Keratinocyte (primary cell): ENCODE results near the gene TEX101. TPM values are rescaled to one million over a fixed set of nuclear protein-coding genes. Genes with fewer than 3 reads are reported as not detected.

Source experiments
- DNase-seq: peaks from one replicate; pipeline ENCODE4 v3.0.0-alpha.2; 2011; ENCODE audit warnings: low read depth, missing footprints, low spot score
- FAIRE-seq: peaks from 2 replicates; lab custom pipeline; 2011; peaks lifted over from hg19 to GRCh38; lab: Jason Lieb, UNC
- H2AFZ ChIP-seq: 2 replicates; pipeline ENCODE4 v1.6.0; 2012; ENCODE audit warnings: low read length, control low read depth, inconsistent platforms; ENCODE audit not compliant: control insufficient read depth
- H3K27ac ChIP-seq: 2 replicates; pipeline ENCODE4 v1.5.1; 2011; ENCODE audit warnings: low read length; ENCODE audit not compliant: control insufficient read depth, insufficient read depth
- H3K27me3 ChIP-seq: 3 replicates; pipeline ENCODE4 v1.6.0; 2011; ENCODE audit warnings: low read length; ENCODE audit not compliant: control insufficient read depth, insufficient read depth; ENCODE audit errors: extremely low read depth
- H3K36me3 ChIP-seq, 2 experiments: 2 replicates in 1 of 2; 3 replicates in 1 of 2; pipeline ENCODE4 v1.5.1; 2011; ENCODE audit warnings: low read length in 2 of 2, mild to moderate bottlenecking in 1 of 2; ENCODE audit not compliant: control insufficient read depth in 2 of 2, insufficient read depth in 2 of 2; ENCODE audit errors: extremely low read depth in 1 of 2
- H3K4me1 ChIP-seq: 3 replicates; pipeline ENCODE4 v1.5.1; 2011; ENCODE audit warnings: low read length; ENCODE audit not compliant: control insufficient read depth, insufficient read depth; ENCODE audit errors: extremely low read depth
- H3K4me2 ChIP-seq: 3 replicates; pipeline ENCODE4 v1.6.0; 2011; ENCODE audit warnings: low read depth, low read length; ENCODE audit not compliant: control insufficient read depth, insufficient read depth; ENCODE audit errors: extremely low read depth
- H3K4me3 ChIP-seq, 3 experiments: fragments of 200-600 bp in 1 of 3; sonication (generic) in 1 of 3; 2 replicates in 2 of 3; 3 replicates in 1 of 3; pipeline ENCODE4 v1.5.1; 2011 to 2016; ENCODE audit warnings: low read length in 3 of 3, mild to moderate bottlenecking in 3 of 3, control low read depth in 2 of 3, inconsistent platforms in 1 of 3, low read depth in 1 of 3, mixed read lengths in 1 of 3, mixed run types in 1 of 3, moderate library complexity in 1 of 3; ENCODE audit not compliant: control insufficient read depth in 2 of 3, insufficient read depth in 2 of 3; ENCODE audit errors: extremely low read depth in 1 of 3
- H3K79me2 ChIP-seq: 2 replicates; pipeline ENCODE4 v1.6.0; 2012; ENCODE audit warnings: low read length; ENCODE audit not compliant: control insufficient read depth, insufficient read depth
- H3K9ac ChIP-seq: 3 replicates; pipeline ENCODE4 v1.6.0; 2011; ENCODE audit warnings: low read length; ENCODE audit not compliant: control insufficient read depth, insufficient read depth; ENCODE audit errors: extremely low read depth
- H3K9me1 ChIP-seq: 3 replicates; pipeline ENCODE4 v1.6.0; 2011; ENCODE audit warnings: low read length; ENCODE audit not compliant: control insufficient read depth, insufficient read depth; ENCODE audit errors: extremely low read depth
- H3K9me3 ChIP-seq: 2 replicates; pipeline ENCODE4 v1.5.1; 2012; ENCODE audit warnings: low read depth, low read length; ENCODE audit not compliant: control insufficient read depth
- H4K20me1 ChIP-seq: 3 replicates; pipeline ENCODE4 v1.6.0; 2011; ENCODE audit warnings: low read length; ENCODE audit not compliant: control insufficient read depth, insufficient read depth; ENCODE audit errors: extremely low read depth
- EZH2 ChIP-seq: IDR thresholded peaks from one replicate; pipeline ENCODE4 v1.6.1; 2012; ENCODE audit warnings: inconsistent platforms, mild to moderate bottlenecking, low read length, moderate library complexity
- dilution Hi-C: fragments of 300-500 bp; cut with MboI; formaldehyde crosslinking; loops from one replicate; pipeline ENCODE4 v1.7.0; 2020; ENCODE audit warnings: low sequenced_read_pairs; ENCODE audit not compliant: extremely low pct_ligation_motif_present
- polyA plus RNA-seq, 5 experiments: library from polyadenylated mRNA; depleted of rRNA in 3 of 5; stranded (reverse) in 3 of 5; stranded (forward) in 1 of 5; unstranded in 1 of 5; fragments of >200 nt; gene quantifications; 1 replicate in 1 of 5; 2 replicates in 3 of 5; 3 replicates in 1 of 5; pipeline versions ENCODE4 v1.2.1 to v1.2.3, GENCODE V29; 2011 to 2012; ENCODE audit warnings: missing spikeins in 2 of 5, low read depth in 1 of 5, low replicate concordance in 1 of 5
- TF ChIP-seq, protein P1 (sequence below), 3 experiments: IDR thresholded peaks in 1 of 3; conservative IDR thresholded peaks in 1 of 3; optimal IDR thresholded peaks in 1 of 3; 2 replicates in 2 of 3; 3 replicates in 1 of 3; pipeline versions ENCODE3 to v1.5.1; 2011; ENCODE audit warnings: low read length in 3 of 3, mild to moderate bottlenecking in 3 of 3, moderate library complexity in 2 of 3, control low read depth in 1 of 3, inconsistent platforms in 1 of 3; ENCODE audit not compliant: insufficient read depth in 2 of 3; ENCODE audit errors: extremely low read depth in 1 of 3

The TEX101 gene
- polyA plus RNA-seq, 1 donor (not counting 4 experiments of a cell fraction or from before 2014, with no cell fraction given), result not detected

DNA sequence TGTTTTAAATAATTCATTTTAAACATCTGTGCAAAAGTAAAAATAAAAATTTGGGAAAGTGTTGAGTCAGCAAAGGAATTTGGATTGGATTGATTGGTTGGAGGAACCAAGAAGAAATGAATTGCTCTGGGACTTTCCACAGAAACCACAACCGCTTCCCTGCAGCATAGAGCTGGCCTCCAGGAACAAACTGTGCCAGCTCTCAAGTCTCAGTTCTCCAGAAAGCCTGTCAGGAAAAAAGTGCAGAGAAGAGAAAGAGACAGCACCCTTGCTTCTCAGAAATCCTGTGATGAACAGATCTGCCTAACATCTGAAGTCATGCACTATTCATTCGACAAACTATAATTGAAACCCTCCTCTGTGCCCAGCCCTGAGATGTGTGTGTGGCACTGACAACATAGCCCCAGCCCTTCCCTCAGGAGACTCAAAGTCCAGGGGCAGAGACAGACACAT is 35.9 kb downstream of the TEX101 start:
- FAIRE-seq, result peak; percentile 74
- Histone ChIP-seq H3K79me2 (no peaks in the 10 kb centered on the region), H2AFZ (peak overlapping the region; percentile 62), H3K4me3 (no peak overlapping the region), H3K27me3 (no peaks in the 10 kb centered on the region), H3K4me2 (peak overlapping the region; percentile 9), H3K4me1 (peaks cover 29% of the 10 kb centered on the region), H4K20me1 (no peaks in the 10 kb centered on the region), H3K27ac (peak overlapping the region; percentile 73), H3K9me1 (no peaks in the 10 kb centered on the region), H3K9ac (peak overlapping the region; percentile 11), H3K36me3 (no peaks in the 10 kb centered on the region), H3K9me3 (peaks cover 5% of the 10 kb centered on the region)
- dilution Hi-C loops, result no loop called here
- DNase-seq, result no peak
- TF ChIP-seq EZH2, result no peak
- TF ChIP-seq, protein P1, sequence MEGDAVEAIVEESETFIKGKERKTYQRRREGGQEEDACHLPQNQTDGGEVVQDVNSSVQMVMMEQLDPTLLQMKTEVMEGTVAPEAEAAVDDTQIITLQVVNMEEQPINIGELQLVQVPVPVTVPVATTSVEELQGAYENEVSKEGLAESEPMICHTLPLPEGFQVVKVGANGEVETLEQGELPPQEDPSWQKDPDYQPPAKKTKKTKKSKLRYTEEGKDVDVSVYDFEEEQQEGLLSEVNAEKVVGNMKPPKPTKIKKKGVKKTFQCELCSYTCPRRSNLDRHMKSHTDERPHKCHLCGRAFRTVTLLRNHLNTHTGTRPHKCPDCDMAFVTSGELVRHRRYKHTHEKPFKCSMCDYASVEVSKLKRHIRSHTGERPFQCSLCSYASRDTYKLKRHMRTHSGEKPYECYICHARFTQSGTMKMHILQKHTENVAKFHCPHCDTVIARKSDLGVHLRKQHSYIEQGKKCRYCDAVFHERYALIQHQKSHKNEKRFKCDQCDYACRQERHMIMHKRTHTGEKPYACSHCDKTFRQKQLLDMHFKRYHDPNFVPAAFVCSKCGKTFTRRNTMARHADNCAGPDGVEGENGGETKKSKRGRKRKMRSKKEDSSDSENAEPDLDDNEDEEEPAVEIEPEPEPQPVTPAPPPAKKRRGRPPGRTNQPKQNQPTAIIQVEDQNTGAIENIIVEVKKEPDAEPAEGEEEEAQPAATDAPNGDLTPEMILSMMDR (optimal IDR thresholded peaks at IDR 0.05 in 1 of 3, IDR thresholded peaks at IDR 0.05 in 1 of 3, conservative IDR thresholded peaks at IDR 0.05 in 1 of 3; ENCODE audit: extremely low read depth in 1 of 3, insufficient read depth in 2 of 3, low read length in 3 of 3), result no peak

DNA sequence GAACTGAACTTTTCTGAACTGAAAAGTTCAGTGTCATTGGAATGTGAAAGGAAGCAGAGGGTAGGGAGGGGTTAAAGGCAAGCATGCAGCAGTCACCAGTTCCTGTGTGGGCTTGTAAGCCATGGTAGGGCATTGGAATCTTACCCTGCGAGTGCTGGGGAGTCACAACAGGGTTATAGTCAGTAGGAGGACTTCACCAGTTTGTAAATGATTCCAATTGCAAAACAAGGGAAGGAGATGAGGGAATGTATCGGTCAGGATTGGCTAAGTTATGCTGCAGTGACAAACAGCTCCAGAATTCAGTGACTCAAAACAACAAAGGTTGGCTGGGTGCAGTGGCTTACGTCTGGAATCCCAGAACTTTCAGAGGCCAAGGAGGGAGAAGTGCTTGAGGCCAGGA is 37.9 kb downstream of the TEX101 start:
- dilution Hi-C loops, result no loop called here
- peak overlapping the region; percentile 29 for H3K27ac ChIP-seq

More for the DNA sequence above, 37.9 kb downstream of the TEX101 start:
- H3K4me3 ChIP-seq, result no peak overlapping the region
- peak overlapping the region; percentile 20 for H2AFZ ChIP-seq
- no peaks in the 10 kb centered on the region for H3K27me3 ChIP-seq
- TF ChIP-seq, protein P1 (optimal IDR thresholded peaks at IDR 0.05 in 1 of 3, IDR thresholded peaks at IDR 0.05 in 1 of 3, conservative IDR thresholded peaks at IDR 0.05 in 1 of 3; ENCODE audit: extremely low read depth in 1 of 3, insufficient read depth in 2 of 3, low read length in 3 of 3), result no peak
- no peak for TF ChIP-seq EZH2
- no peaks in the 10 kb centered on the region for H3K36me3 ChIP-seq
- H3K9me3 ChIP-seq, result peaks cover 5% of the 10 kb centered on the region
- H3K9ac ChIP-seq, result no peak overlapping the region
- no peaks in the 10 kb centered on the region for H4K20me1 ChIP-seq
- DNase-seq (no peak), FAIRE-seq (peak; percentile 77)
- H3K79me2 ChIP-seq, result no peaks in the 10 kb centered on the region
- peaks cover 25% of the 10 kb centered on the region for H3K4me1 ChIP-seq
- H3K4me2 ChIP-seq, result peak overlapping the region; percentile 39
- H3K9me1 ChIP-seq, result no peaks in the 10 kb centered on the region
